HEK293 (cell line): Measurements from ENCODE around the gene TLE1.

Experiments
- ATF2 ChIP-seq: fragments of 450-650 bp; formaldehyde crosslinking; IDR thresholded peaks from 2 replicates; pipeline ENCODE4 v1.5.1; 2016; ENCODE audit warnings: missing biosample characterization, missing genetic modification characterization, low read depth
- GLIS1 ChIP-seq: fragments of 450-650 bp; formaldehyde crosslinking; IDR thresholded peaks from 2 replicates; pipeline ENCODE4 v1.5.1; 2016; ENCODE audit warnings: missing biosample characterization, missing genetic modification characterization
- GLIS2 ChIP-seq: fragments of 450-650 bp; formaldehyde crosslinking; IDR thresholded peaks from 2 replicates; pipeline ENCODE4 v1.5.1; 2016; ENCODE audit warnings: missing biosample characterization, missing genetic modification characterization
- HIC1 ChIP-seq: fragments of 450-650 bp; formaldehyde crosslinking; IDR thresholded peaks from 2 replicates; pipeline ENCODE4 v1.5.1; 2016; ENCODE audit warnings: missing biosample characterization, missing genetic modification characterization
- HOXD13 ChIP-seq: sonication (generic); formaldehyde crosslinking; IDR thresholded peaks from 2 replicates; pipeline ENCODE4 v1.8.0; 2022; ENCODE audit warnings: missing genetic modification reagents, borderline replicate concordance
- KLF8 ChIP-seq: fragments of 450-650 bp; formaldehyde crosslinking; IDR thresholded peaks from 2 replicates; pipeline ENCODE4 v1.5.1; 2016; ENCODE audit warnings: missing biosample characterization, missing genetic modification characterization
- MEIS1 ChIP-seq: sonication (generic); formaldehyde crosslinking; IDR thresholded peaks from 2 replicates; pipeline ENCODE4 v1.8.1; 2022; ENCODE audit warnings: missing genetic modification reagents, mild to moderate bottlenecking, borderline replicate concordance
- PRDM10 ChIP-seq: fragments of 450-650 bp; formaldehyde crosslinking; IDR thresholded peaks from 2 replicates; pipeline ENCODE4 v1.5.1; 2016; ENCODE audit warnings: missing biosample characterization, missing genetic modification characterization
- TSHZ1 ChIP-seq: fragments of 450-650 bp; formaldehyde crosslinking; IDR thresholded peaks from 2 replicates; pipeline ENCODE4 v1.5.1; 2016; ENCODE audit warnings: missing biosample characterization, missing genetic modification characterization, borderline replicate concordance
- WT1 ChIP-seq: fragments of 450-650 bp; formaldehyde crosslinking; IDR thresholded peaks from 2 replicates; pipeline ENCODE4 v1.5.1; 2016; ENCODE audit warnings: missing biosample characterization, missing genetic modification characterization
- ZFP3 ChIP-seq: fragments of 450-650 bp; formaldehyde crosslinking; IDR thresholded peaks from 2 replicates; pipeline ENCODE4 v1.5.1; 2016; ENCODE audit warnings: low read depth, missing biosample characterization, missing genetic modification characterization
- ZNF16 ChIP-seq: fragments of 450-650 bp; formaldehyde crosslinking; IDR thresholded peaks from 2 replicates; pipeline ENCODE4 v1.5.1; 2016; ENCODE audit warnings: low read depth, missing biosample characterization, missing genetic modification characterization
- ZNF26 ChIP-seq: fragments of 450-650 bp; formaldehyde crosslinking; IDR thresholded peaks from 2 replicates; pipeline ENCODE4 v1.5.1; 2016; ENCODE audit warnings: missing biosample characterization, missing genetic modification characterization
- ZNF341 ChIP-seq: fragments of 450-650 bp; formaldehyde crosslinking; IDR thresholded peaks from 2 replicates; pipeline ENCODE4; 2016; ENCODE audit warnings: low read depth, missing biosample characterization, missing genetic modification characterization
- ZNF362 ChIP-seq: fragments of 450-650 bp; formaldehyde crosslinking; IDR thresholded peaks from 2 replicates; pipeline ENCODE4 v1.5.1; 2016; ENCODE audit warnings: missing biosample characterization, missing genetic modification characterization
- ZNF398 ChIP-seq: fragments of 450-650 bp; formaldehyde crosslinking; IDR thresholded peaks from 2 replicates; pipeline ENCODE4 v1.5.1; 2017; ENCODE audit warnings: missing biosample characterization, missing genetic modification characterization
- ZNF580 ChIP-seq: fragments of 450-650 bp; formaldehyde crosslinking; IDR thresholded peaks from 2 replicates; pipeline ENCODE4 v1.5.1; 2016; ENCODE audit warnings: missing biosample characterization, missing genetic modification characterization
- ZNF629 ChIP-seq: fragments of 450-650 bp; formaldehyde crosslinking; IDR thresholded peaks from 2 replicates; pipeline ENCODE4 v1.5.1; 2017; ENCODE audit warnings: missing biosample characterization, missing genetic modification characterization
- ZNF645 ChIP-seq: fragments of 450-650 bp; formaldehyde crosslinking; IDR thresholded peaks from 2 replicates; pipeline ENCODE4; 2016; ENCODE audit warnings: missing biosample characterization, missing genetic modification characterization
- ZNF791 ChIP-seq: fragments of 450-650 bp; formaldehyde crosslinking; IDR thresholded peaks from 2 replicates; pipeline ENCODE4 v1.5.1; 2016; ENCODE audit warnings: missing biosample characterization, missing genetic modification characterization

Gene TLE1

GRCh38 chr9:81689343-81690175 is at the start of gene TLE1 (continued):
- TF ChIP-seq ZNF16 (no peak), MEIS1 (CRISPR knock-in tag) (peak; percentile 91; the same call in 1 of the 2 replicates), ZNF580 (no peak), ZNF645 (tag by site-specific recombination) (no peak), ZNF629 (peak; percentile 25), ZNF362 (tag by site-specific recombination) (no peak), ZNF341 (tag by site-specific recombination) (peak; percentile 41), TSHZ1 (peak; percentile 99), ZFP3 (tag by site-specific recombination) (no peak), PRDM10 (tag by site-specific recombination) (no peak), ZNF791 (tag by site-specific recombination) (no peak), HIC1 (0 out of 2 replicates have a peak, but pooled peaks have one; percentile 50), ATF2 (no peak), GLIS1 (tag by site-specific recombination) (peak; percentile 15; the same call in 1 of the 2 replicates), ZNF398 (tag by site-specific recombination) (peak; percentile 81), ZNF26 (tag by site-specific recombination) (no peak), GLIS2 (tag by site-specific recombination) (peak; percentile 69), HOXD13 (no peak), WT1 (tag by site-specific recombination) (0 out of 2 replicates have a peak, but pooled peaks have one; percentile 31), KLF8 (tag by site-specific recombination) (peak; percentile 24; the same call in 1 of the 2 replicates)
